H1 (cell line): ENCODE results near the gene COQ8B. TPM values are rescaled to one million over a fixed set of nuclear protein-coding genes. Genes with fewer than 3 reads are reported as not detected.

Experiments
- CHD7 ChIP-seq: fragments of 300-600 bp; sonication (generic); IDR thresholded peaks from 2 replicates; pipeline ENCODE4 v1.7.1; 2012; ENCODE audit warnings: low read length, moderate library complexity, mild to moderate bottlenecking, inconsistent platforms; ENCODE audit not compliant: insufficient replicate concordance
- SP4 ChIP-seq: IDR thresholded peaks from 2 replicates; pipeline ENCODE4 v1.6.1; 2012; ENCODE audit warnings: low read length, inconsistent platforms
- polyA plus RNA-seq, 7 experiments: library from polyadenylated mRNA; depleted of rRNA in 3 of 7; stranded (reverse) in 5 of 7; unstranded in 2 of 7; fragments of >200 nt in 5 of 7; fragments of 200-250 nt in 2 of 7; gene quantifications; 1 replicate in 5 of 7; 2 replicates in 1 of 7; 4 replicates in 1 of 7; pipeline versions ENCODE4 v1.2.1 to v1.2.3, GENCODE V29; 2011 to 2013; ENCODE audit warnings: missing spikeins in 2 of 7, mixed read lengths in 2 of 7
- total RNA-seq: library from RNA; stranded (reverse); fragmentation: NEBNext Ultra II Directional; extraction: Animal tissue kit (Norgen Biotek cat#: 25700); gene quantifications from 2 replicates; pipeline ENCODE4 v1.2.1, GENCODE V29; 2021

COQ8B gene
- total and polyA plus RNA-seq, 2 of the 8 experiments (the other 6 are each of a cell fraction or from before 2014, with no cell fraction given) = 41.7 to 46.1 TPM

GRCh38 chr19:40716482-40717324, at the start of gene COQ8B, which contains the start of gene ITPKC (continued):
- TF ChIP-seq CHD7 (no peak), SP4 (no peak)
